Neuronal stem cell (in vitro differentiated cells): Measurements from ENCODE around the gene NTHL1.

Source experiments
- DNase-seq: peaks from one replicate; pipeline ENCODE4 v3.0.0-alpha.2; 2013; ENCODE audit warnings: low spot score
- H2AFZ ChIP-seq: one replicate; pipeline ENCODE4 v1.6.1; 2013; ENCODE audit warnings: mild to moderate bottlenecking, low read length, inconsistent platforms
- H2AK5ac ChIP-seq: 2 replicates; pipeline ENCODE4 v1.6.1; 2013; ENCODE audit warnings: low read depth, mild to moderate bottlenecking, inconsistent platforms, low read length, moderate library complexity, mixed read lengths
- H2BK120ac ChIP-seq: 2 replicates; pipeline ENCODE4 v1.6.1; 2013; ENCODE audit warnings: low read depth, mild to moderate bottlenecking, inconsistent platforms, low read length, moderate library complexity, mixed read lengths
- H2BK12ac ChIP-seq: one replicate; pipeline ENCODE4 v1.6.1; 2013; ENCODE audit warnings: low read length, inconsistent platforms
- H2BK15ac ChIP-seq: 2 replicates; pipeline ENCODE4 v1.6.1; 2013; ENCODE audit warnings: mild to moderate bottlenecking, low read length, inconsistent platforms, mixed read lengths
- H2BK5ac ChIP-seq: one replicate; pipeline ENCODE4 v1.6.1; 2013; ENCODE audit warnings: inconsistent platforms, mild to moderate bottlenecking, low read length, moderate library complexity
- H3K14ac ChIP-seq: one replicate; pipeline ENCODE4 v1.6.1; 2013; ENCODE audit warnings: low read length, inconsistent platforms
- H3K18ac ChIP-seq: 2 replicates; pipeline ENCODE4 v1.6.1; 2013; ENCODE audit warnings: low read length, inconsistent platforms
- H3K23ac ChIP-seq: 2 replicates; pipeline ENCODE4 v1.6.1; 2013; ENCODE audit warnings: low read depth, mild to moderate bottlenecking, mixed read lengths, low read length, inconsistent platforms; ENCODE audit not compliant: poor library complexity
- H3K27ac ChIP-seq: replicated peaks from 3 replicates; pipeline ENCODE4 v1.5.1; 2013; ENCODE audit warnings: low read length, inconsistent platforms
- H3K27me3 ChIP-seq, 3 experiments: 2 replicates each; pipeline ENCODE4 v1.6.1; 2013; ENCODE audit warnings: low read length in 3 of 3, mild to moderate bottlenecking in 2 of 3, inconsistent platforms in 1 of 3, low read depth in 1 of 3, mixed read lengths in 1 of 3, moderate library complexity in 1 of 3; ENCODE audit not compliant: control insufficient read depth in 3 of 3, insufficient read depth in 3 of 3
- H3K36me3 ChIP-seq, 2 donors: replicated peaks in 1 of 2; 2 replicates each; pipeline ENCODE4 v1.6.1; 2013; ENCODE audit warnings: low read length in 2 of 2; ENCODE audit not compliant: control insufficient read depth in 2 of 2, insufficient read depth in 2 of 2
- H3K4ac ChIP-seq: 2 replicates; pipeline ENCODE4 v1.6.1; 2013; ENCODE audit warnings: inconsistent platforms, mild to moderate bottlenecking, low read length, moderate library complexity
- H3K4me1 ChIP-seq, 2 donors: 1 replicate in 1 of 2; 2 replicates in 1 of 2; pipeline ENCODE4 v1.6.1; 2013; ENCODE audit warnings: low read length in 2 of 2, low read depth in 1 of 2; ENCODE audit not compliant: control insufficient read depth in 2 of 2, insufficient read depth in 1 of 2
- H3K4me2 ChIP-seq: one replicate; pipeline ENCODE4 v1.6.1; 2013; ENCODE audit warnings: mild to moderate bottlenecking, low read length, inconsistent platforms; ENCODE audit not compliant: insufficient read depth, poor library complexity, severe bottlenecking
- H3K4me3 ChIP-seq, 2 donors: 2 replicates each; pipeline ENCODE4 v1.5.1; 2013; ENCODE audit warnings: low read length in 2 of 2, mild to moderate bottlenecking in 2 of 2, inconsistent platforms in 1 of 2, moderate library complexity in 1 of 2
- H3K79me1 ChIP-seq: one replicate; pipeline ENCODE4 v1.6.1; 2013; ENCODE audit warnings: low read depth, mild to moderate bottlenecking, inconsistent platforms, low read length, moderate library complexity
- H3K9ac ChIP-seq: one replicate; pipeline ENCODE4 v1.6.1; 2013; ENCODE audit warnings: mild to moderate bottlenecking, low read depth, low read length, inconsistent platforms; ENCODE audit not compliant: poor library complexity
- H3K9me3 ChIP-seq, 2 donors: replicated peaks in 1 of 2; 2 replicates each; pipeline versions ENCODE3 to v1.6.1; 2013; ENCODE audit warnings: low read length in 2 of 2, mild to moderate bottlenecking in 2 of 2, inconsistent platforms in 1 of 2, low read depth in 1 of 2, mixed read lengths in 1 of 2, moderate library complexity in 1 of 2; ENCODE audit not compliant: control insufficient read depth in 2 of 2, insufficient read depth in 1 of 2
- H4K8ac ChIP-seq: one replicate; pipeline ENCODE4 v1.6.1; 2013; ENCODE audit warnings: low read depth, mild to moderate bottlenecking, inconsistent platforms, low read length, moderate library complexity
- H4K91ac ChIP-seq: one replicate; pipeline ENCODE4 v1.6.1; 2013; ENCODE audit warnings: low read length, low read depth, mild to moderate bottlenecking, inconsistent platforms; ENCODE audit not compliant: poor library complexity
- WGBS, 2 donors: extraction: QIAGEN DNeasy Blood & Tissue Kit; methylation state at CpG; one replicate each; pipeline ENCODE4 v1.1.7; 2013; ENCODE audit warnings: missing lambda C conversion rate in 2 of 2, mixed read lengths in 1 of 2; ENCODE audit not compliant: insufficient read length in 2 of 2, insufficient replicate concordance in 1 of 2; ENCODE audit errors: extremely low coverage in 2 of 2; 5-methylcytosine and 5-hydroxymethylcytosine counted together

Gene NTHL1

GRCh38 chr16:2061023-2061422 is 13.4 kb upstream of the NTHL1 start:
- Histone ChIP-seq H3K4me3 (no peak overlapping the region), H3K9me3 (peaks cover 0 to 2% of the 10 kb centered on the region in 2 donors), H3K27ac (no peak overlapping the region), H3K4me1 (peaks cover 0 to 13% of the 10 kb centered on the region in 2 donors), H3K4ac (no peak overlapping the region), H2BK12ac (no peak overlapping the region), H3K14ac (no peak overlapping the region), H3K36me3 (peaks cover 28 to 69% of the 10 kb centered on the region in 2 donors), H3K4me2 (no peak overlapping the region), H3K18ac (no peak overlapping the region), H2BK120ac (no peak overlapping the region), H4K91ac (no peak overlapping the region), H4K8ac (no peak overlapping the region), H2AK5ac (no peak overlapping the region), H3K27me3 (no peaks in the 10 kb centered on the region), H2BK5ac (peak overlapping the region; percentile 24), H3K23ac (no peak overlapping the region), H2BK15ac (no peak overlapping the region), H2AFZ (no peak overlapping the region), H3K9ac (no peak overlapping the region), H3K79me1 (no peaks in the 10 kb centered on the region)
- no CpG with 5 or more reads among the region's 18 CpGs for WGBS, 2 donors
- DNase-seq = no peak

- no peak overlapping the region for H3K4me2 ChIP-seq
- H3K4ac ChIP-seq = no peak overlapping the region
- H2BK15ac ChIP-seq = peak overlapping the region; percentile 54
- peak overlapping the region; percentile 22 for H2BK120ac ChIP-seq
- WGBS, 2 donors = no CpG with 5 or more reads among the region's 17 CpGs
- no peak overlapping the region for H3K27ac ChIP-seq
- peak overlapping the region; percentile 6 for H2BK5ac ChIP-seq
- no peak overlapping the region for H4K91ac ChIP-seq
- H3K27me3 ChIP-seq = no peaks in the 10 kb centered on the region
- H3K4me3 ChIP-seq = no peak overlapping the region
- peaks cover 21 to 65% of the 10 kb centered on the region in 2 donors for H3K36me3 ChIP-seq
- H3K4me1 ChIP-seq = peaks cover 0 to 13% of the 10 kb centered on the region in 2 donors
- no peak overlapping the region for H3K14ac ChIP-seq
- no peak overlapping the region for H3K9ac ChIP-seq
- no peak overlapping the region for H4K8ac ChIP-seq
- H2AK5ac ChIP-seq = peak overlapping the region; percentile 48
- H3K18ac ChIP-seq = peak overlapping the region; percentile 74
- peak overlapping the region; percentile 0 for H3K23ac ChIP-seq
- H2BK12ac ChIP-seq = no peak overlapping the region
- DNase-seq = no peak
- no peak overlapping the region for H2AFZ ChIP-seq
- H3K9me3 ChIP-seq = no peaks in the 10 kb centered on the region
- H3K79me1 ChIP-seq = no peaks in the 10 kb centered on the region
These were observed 12.7 kb upstream of the NTHL1 start for GRCh38 chr16:2060346-2060745.

GRCh38 chr16:2058872-2059271 is 11.2 kb upstream of the NTHL1 start:
- no CpG with 5 or more reads among the region's 10 CpGs for WGBS, 2 donors
- Histone ChIP-seq H2BK12ac (peak overlapping the region; percentile 88), H3K4me1 (peaks cover 0 to 13% of the 10 kb centered on the region in 2 donors), H3K79me1 (no peaks in the 10 kb centered on the region), H4K8ac (no peak overlapping the region), H2BK15ac (peak overlapping the region; percentile 46), H2AK5ac (peak overlapping the region; percentile 100), H2BK5ac (peak overlapping the region; percentile 93), H3K27ac (peak overlapping the region; percentile 94), H3K4me2 (peak overlapping the region; percentile 32), H3K18ac (peak overlapping the region; percentile 98), H4K91ac (peak overlapping the region; percentile 46), H3K4ac (no peak overlapping the region), H3K9me3 (no peaks in the 10 kb centered on the region), H3K27me3 (no peaks in the 10 kb centered on the region), H2BK120ac (peak overlapping the region; percentile 97), H3K23ac (no peak overlapping the region), H3K9ac (peak overlapping the region; percentile 30), H3K4me3 (no peak overlapping the region), H3K36me3 (peaks cover 24 to 69% of the 10 kb centered on the region in 2 donors), H2AFZ (no peak overlapping the region), H3K14ac (no peak overlapping the region)
- peak; percentile 31 for DNase-seq

- DNase-seq = no peak
- H3K14ac ChIP-seq = peak overlapping the region; percentile 84
These were observed 10.8 kb upstream of the NTHL1 start for GRCh38 chr16:2058420-2058819.

More at GRCh38 chr16:2058420-2058819, 10.8 kb upstream of the NTHL1 start:
- Histone ChIP-seq H3K4me2 (peak overlapping the region; percentile 32), H3K4ac (peak overlapping the region; percentile 89), H2BK5ac (peak overlapping the region; percentile 93), H3K79me1 (peaks cover 2% of the 10 kb centered on the region), H3K9ac (peak overlapping the region; percentile 37), H3K27ac (peak overlapping the region; percentile 94), H4K8ac (peak overlapping the region; percentile 5), H3K36me3 (peaks cover 25 to 69% of the 10 kb centered on the region in 2 donors), H2AFZ (no peak overlapping the region), H3K9me3 (no peaks in the 10 kb centered on the region), H2BK120ac (peak overlapping the region; percentile 97), H4K91ac (peak overlapping the region; percentile 96), H3K4me3 (no peak overlapping the region), H3K27me3 (no peaks in the 10 kb centered on the region), H2BK15ac (peak overlapping the region; percentile 46), H3K18ac (peak overlapping the region; percentile 98), H2AK5ac (peak overlapping the region; percentile 100), H3K23ac (no peak overlapping the region), H3K4me1 (peaks cover 0 to 13% of the 10 kb centered on the region in 2 donors), H2BK12ac (peak overlapping the region; percentile 88)
- WGBS, 2 donors = no CpG with 5 or more reads among the region's 13 CpGs
